ENCODE results near the gene TUBGCP6. TPM values are rescaled to one million over a fixed set of nuclear protein-coding genes. Genes with fewer than 3 reads are reported as not detected.

Gene TUBGCP6
- polyA plus RNA-seq, 3 donors, result 3.7 to 72.8 (median 4.3) TPM

DNA sequence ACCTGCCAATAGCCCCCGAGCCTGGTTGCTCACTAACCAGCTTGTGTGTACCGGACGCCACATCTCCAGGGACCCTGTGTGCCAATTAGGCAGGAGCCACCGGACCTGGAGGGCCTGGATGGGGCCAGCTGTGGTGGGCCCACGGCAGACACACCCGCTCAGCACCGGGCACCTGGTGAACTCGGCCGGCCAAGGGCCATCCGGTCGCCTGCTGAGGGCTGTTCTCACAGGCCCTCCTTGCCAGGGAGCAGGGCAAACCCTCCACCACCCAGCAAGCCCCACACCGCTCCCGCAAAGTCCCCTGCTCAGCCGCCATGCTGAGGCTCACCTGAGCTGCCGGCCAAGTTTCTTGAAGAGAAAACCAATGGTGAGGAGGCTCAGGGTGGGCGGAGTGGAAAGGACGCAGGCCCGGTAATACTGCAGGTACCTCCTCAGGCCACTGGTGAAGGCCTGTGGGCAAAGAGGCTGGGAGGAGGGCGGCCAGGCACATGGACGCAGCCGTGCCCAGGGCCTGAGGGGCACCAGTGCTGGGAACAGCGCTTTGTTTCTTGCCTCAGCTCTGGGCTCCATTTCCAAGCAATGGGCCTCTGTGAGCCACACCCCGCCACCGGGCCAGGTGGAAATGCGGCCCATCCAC, 17.1 kb downstream of the TUBGCP6 start:
- Histone ChIP-seq H3K79me2 (ENCODE audit: insufficient read depth, low read length) (no peaks in the 10 kb centered on the region), H3K4me3 (replicated peaks in 1 of 3; ENCODE audit: low read depth in 2 of 3, low read length in 3 of 3) (no peak overlapping the region), H3K9ac (ENCODE audit: insufficient read depth, low read length, poor library complexity, severe bottlenecking) (no peak overlapping the region), H3K4me2 (replicated peaks; ENCODE audit: extremely low read depth, low read length, poor library complexity, severe bottlenecking) (no peak overlapping the region), H3K4me1 (ENCODE audit: control insufficient read depth in 1 of 2, insufficient read depth in 2 of 2, low read length in 2 of 2) (no peaks in the 10 kb centered on the region), H4K20me1 (ENCODE audit: insufficient read depth, low read length) (no peaks in the 10 kb centered on the region), H3K27ac (ENCODE audit: low read depth in 1 of 2, low read length in 2 of 2) (no peak overlapping the region), H3K27me3 (ENCODE audit: control insufficient read depth in 2 of 2, insufficient read depth in 2 of 2, low read length in 2 of 2) (no peaks in the 10 kb centered on the region), H3K36me3 (replicated peaks in 1 of 2; ENCODE audit: control insufficient read depth in 1 of 2, insufficient read depth in 2 of 2, low read length in 2 of 2) (peaks cover 59 to 80% of the 10 kb centered on the region in 2 donors), H2AFZ (ENCODE audit: insufficient read depth, low read depth, low read length, poor library complexity, severe bottlenecking) (no peak overlapping the region), H3K9me3 (replicated peaks in 1 of 2; ENCODE audit: control insufficient read depth in 1 of 2, insufficient read depth in 1 of 2, low read length in 2 of 2) (no peaks in the 10 kb centered on the region)
- H3K36me3 Mint-ChIP-seq, result peaks cover 55 to 88% of the 10 kb centered on the region in 2 donors
- H3K4me1 Mint-ChIP-seq, result no peaks in the 10 kb centered on the region
- no peak for DNase-seq
- no peaks in the 10 kb centered on the region for H3K9me3 Mint-ChIP-seq
- intact Hi-C loops (cut with micrococcal nuclease), result no loop called here
- H3K27me3 Mint-ChIP-seq (ENCODE audit: low read depth in 3 of 3), result peaks cover 0 to 2% (median 0%) of the 10 kb centered on the region in 3 donors
- 93% methylated on average over 22 of the region's 25 CpGs for WGBS (ENCODE audit: insufficient coverage)
- TF ChIP-seq, protein P1, sequence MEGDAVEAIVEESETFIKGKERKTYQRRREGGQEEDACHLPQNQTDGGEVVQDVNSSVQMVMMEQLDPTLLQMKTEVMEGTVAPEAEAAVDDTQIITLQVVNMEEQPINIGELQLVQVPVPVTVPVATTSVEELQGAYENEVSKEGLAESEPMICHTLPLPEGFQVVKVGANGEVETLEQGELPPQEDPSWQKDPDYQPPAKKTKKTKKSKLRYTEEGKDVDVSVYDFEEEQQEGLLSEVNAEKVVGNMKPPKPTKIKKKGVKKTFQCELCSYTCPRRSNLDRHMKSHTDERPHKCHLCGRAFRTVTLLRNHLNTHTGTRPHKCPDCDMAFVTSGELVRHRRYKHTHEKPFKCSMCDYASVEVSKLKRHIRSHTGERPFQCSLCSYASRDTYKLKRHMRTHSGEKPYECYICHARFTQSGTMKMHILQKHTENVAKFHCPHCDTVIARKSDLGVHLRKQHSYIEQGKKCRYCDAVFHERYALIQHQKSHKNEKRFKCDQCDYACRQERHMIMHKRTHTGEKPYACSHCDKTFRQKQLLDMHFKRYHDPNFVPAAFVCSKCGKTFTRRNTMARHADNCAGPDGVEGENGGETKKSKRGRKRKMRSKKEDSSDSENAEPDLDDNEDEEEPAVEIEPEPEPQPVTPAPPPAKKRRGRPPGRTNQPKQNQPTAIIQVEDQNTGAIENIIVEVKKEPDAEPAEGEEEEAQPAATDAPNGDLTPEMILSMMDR (IDR thresholded peaks at IDR 0.05), result no peak
- H3K4me3 Mint-ChIP-seq, result no peak overlapping the region
- H3K27ac Mint-ChIP-seq, result peak overlapping the region in 1 of 7 donors; percentile 44

DNA sequence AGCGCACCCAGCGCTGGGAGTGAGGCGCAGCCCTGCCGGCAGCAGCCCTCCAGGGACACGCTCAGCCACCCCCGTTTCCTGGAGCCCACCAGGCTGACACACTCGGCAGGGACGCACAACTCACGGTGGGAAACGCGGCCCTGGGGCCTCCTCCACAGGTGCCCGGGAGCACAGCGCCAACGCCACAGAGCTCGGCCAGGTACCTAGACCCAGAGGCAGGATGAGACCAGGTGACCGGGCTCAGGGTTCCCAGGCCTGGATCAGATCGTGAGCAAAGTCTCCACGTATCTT, 18.0 kb downstream of the TUBGCP6 start:
- H3K4me1 ChIP-seq (ENCODE audit: control insufficient read depth in 1 of 2, insufficient read depth in 2 of 2, low read length in 2 of 2), result no peaks in the 10 kb centered on the region
- H3K27ac Mint-ChIP-seq, result no peak overlapping the region
- H3K27ac ChIP-seq (ENCODE audit: low read depth in 1 of 2, low read length in 2 of 2), result no peak overlapping the region
- H4K20me1 ChIP-seq (ENCODE audit: insufficient read depth, low read length), result no peaks in the 10 kb centered on the region
- H3K27me3 ChIP-seq (ENCODE audit: control insufficient read depth in 2 of 2, insufficient read depth in 2 of 2, low read length in 2 of 2), result no peaks in the 10 kb centered on the region
- peaks cover 57 to 88% of the 10 kb centered on the region in 2 donors for H3K36me3 Mint-ChIP-seq
- H3K9ac ChIP-seq (ENCODE audit: insufficient read depth, low read length, poor library complexity, severe bottlenecking), result no peak overlapping the region
- H3K36me3 ChIP-seq (replicated peaks in 1 of 2; ENCODE audit: control insufficient read depth in 1 of 2, insufficient read depth in 2 of 2, low read length in 2 of 2), result peaks cover 61 to 83% of the 10 kb centered on the region in 2 donors
- H3K9me3 Mint-ChIP-seq, result no peaks in the 10 kb centered on the region
- H3K79me2 ChIP-seq (ENCODE audit: insufficient read depth, low read length), result no peaks in the 10 kb centered on the region
- H3K9me3 ChIP-seq (replicated peaks in 1 of 2; ENCODE audit: control insufficient read depth in 1 of 2, insufficient read depth in 1 of 2, low read length in 2 of 2), result no peaks in the 10 kb centered on the region
- WGBS (ENCODE audit: insufficient coverage), result 97% methylated on average over 18 of the region's 18 CpGs
- H3K27me3 Mint-ChIP-seq (ENCODE audit: low read depth in 3 of 3), result peaks cover 0 to 2% (median 0%) of the 10 kb centered on the region in 3 donors
- H3K4me3 Mint-ChIP-seq, result no peak overlapping the region
- no peak for DNase-seq
- TF ChIP-seq, protein P1 (IDR thresholded peaks at IDR 0.05), result no peak
- H3K4me3 ChIP-seq (replicated peaks in 1 of 3; ENCODE audit: low read depth in 2 of 3, low read length in 3 of 3), result no peak overlapping the region
- no peak overlapping the region for H2AFZ ChIP-seq (ENCODE audit: insufficient read depth, low read depth, low read length, poor library complexity, severe bottlenecking)
- intact Hi-C loops (cut with micrococcal nuclease), result no loop called here
- H3K4me1 Mint-ChIP-seq, result no peaks in the 10 kb centered on the region
- H3K4me2 ChIP-seq (replicated peaks; ENCODE audit: extremely low read depth, low read length, poor library complexity, severe bottlenecking), result no peak overlapping the region

Data from CD14-positive monocyte (primary cell).